GM18502 (cell line): Measurements from ENCODE around the gene AGBL1.

Experiments
- ATAC-seq: cut with Tn5 transposase; IDR thresholded peaks from one replicate; pipeline ENCODE4 v1.9.1; 2021; ENCODE audit warnings: mild to moderate bottlenecking; ENCODE audit not compliant: unreplicated experiment, poor library complexity

AGBL1 gene

DNA sequence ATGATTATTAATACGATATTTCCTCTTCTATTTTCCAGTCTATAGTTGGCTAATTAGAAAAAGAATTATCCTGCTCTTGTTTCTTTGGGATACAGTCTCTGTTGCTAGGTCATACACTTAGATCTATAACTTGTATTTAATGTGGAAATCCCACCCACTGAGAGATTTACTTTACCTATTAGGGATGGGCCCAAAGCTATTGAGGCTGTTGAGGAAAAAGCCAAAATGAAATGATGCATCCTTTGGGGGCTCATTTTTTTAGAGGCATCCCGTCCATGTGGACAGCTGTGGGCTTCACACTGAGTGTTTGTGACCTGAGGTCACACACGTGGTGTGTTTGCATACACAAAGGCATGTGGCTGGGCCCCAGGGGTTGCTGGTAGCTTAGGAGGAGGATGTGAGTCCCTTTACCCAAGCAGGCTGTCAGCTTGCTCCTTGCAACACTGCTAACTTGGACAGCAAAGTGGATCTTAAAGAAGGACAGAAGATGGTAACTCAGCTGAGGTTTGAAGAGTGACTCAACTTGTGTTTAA is 477.4 kb downstream of the AGBL1 start:
- no peak for ATAC-seq

- no peak for ATAC-seq
These were observed 478.6 kb downstream of the AGBL1 start for GRCh38 chr15:86558252-86558651.

GRCh38 chr15:86558686-86559085 is 479.0 kb downstream of the AGBL1 start:
- no peak for ATAC-seq

GRCh38 chr15:86568378-86568777 is 488.7 kb downstream of the AGBL1 start:
- no peak for ATAC-seq

DNA sequence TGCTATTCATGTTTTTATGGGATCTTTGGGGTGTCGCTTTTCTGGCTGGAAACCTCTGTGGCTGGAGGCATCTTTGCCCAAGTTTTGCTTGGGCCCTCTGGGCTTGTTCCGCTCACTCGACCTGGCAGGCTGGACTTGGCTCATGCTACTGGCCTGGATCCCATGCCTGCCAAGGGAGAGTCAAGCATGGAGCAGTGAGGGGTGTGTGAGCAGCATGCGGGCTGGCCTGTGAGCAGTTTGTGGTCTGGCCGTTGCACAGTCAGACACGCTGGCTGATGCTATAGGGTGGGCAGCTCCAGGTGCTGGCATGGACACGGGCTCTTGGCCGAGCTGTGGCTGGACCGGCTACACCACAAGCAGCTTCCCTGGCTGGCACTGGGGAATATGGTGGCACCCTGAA is 491.1 kb downstream of the AGBL1 start:
- ATAC-seq = no peak

GRCh38 chr15:86571873-86572272 is 492.2 kb downstream of the AGBL1 start:
- ATAC-seq = no peak

DNA sequence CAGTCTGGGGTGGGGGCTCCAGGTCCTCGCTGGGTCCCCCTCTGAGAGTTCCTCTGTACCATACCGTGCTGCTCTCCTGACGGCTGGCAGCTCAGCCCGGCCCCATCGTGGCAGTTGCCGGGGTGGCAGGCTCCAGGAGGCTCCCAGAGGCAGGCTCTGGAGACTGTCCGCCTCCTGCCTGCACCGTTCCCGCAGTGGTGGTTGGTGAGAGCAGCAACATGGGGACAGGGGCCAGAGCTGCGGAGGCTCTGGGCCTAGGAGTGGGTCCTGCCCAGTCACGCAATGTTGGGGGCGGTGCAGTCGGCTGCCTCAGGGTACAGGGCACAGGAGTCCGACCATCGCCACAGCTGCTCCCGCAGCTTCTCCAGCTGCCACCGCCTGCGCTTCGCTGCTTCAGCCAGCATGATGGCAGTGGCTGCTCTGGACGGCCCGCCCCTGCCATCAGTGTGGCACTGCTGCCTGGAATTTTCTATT is 492.7 kb downstream of the AGBL1 start:
- ATAC-seq = no peak

DNA sequence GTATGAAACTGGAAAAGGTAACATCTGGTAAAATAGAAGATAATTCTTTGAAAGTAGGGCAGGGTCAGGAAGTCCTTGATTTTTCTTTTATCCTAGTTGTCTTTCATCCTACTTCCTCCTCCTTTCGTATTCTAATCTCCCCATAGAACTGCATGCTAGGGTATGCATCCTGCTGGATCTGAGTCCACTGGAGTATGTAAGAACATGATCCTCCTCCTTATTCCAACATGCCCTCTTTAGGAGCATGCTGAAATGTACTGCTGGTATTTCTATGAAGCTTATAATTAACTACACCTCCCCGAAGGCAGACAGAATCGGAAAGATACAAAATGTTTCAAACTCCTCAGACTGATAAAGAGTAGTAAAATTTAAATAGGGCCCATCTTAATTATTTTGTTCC is 493.8 kb downstream of the AGBL1 start:
- ATAC-seq = no peak

DNA sequence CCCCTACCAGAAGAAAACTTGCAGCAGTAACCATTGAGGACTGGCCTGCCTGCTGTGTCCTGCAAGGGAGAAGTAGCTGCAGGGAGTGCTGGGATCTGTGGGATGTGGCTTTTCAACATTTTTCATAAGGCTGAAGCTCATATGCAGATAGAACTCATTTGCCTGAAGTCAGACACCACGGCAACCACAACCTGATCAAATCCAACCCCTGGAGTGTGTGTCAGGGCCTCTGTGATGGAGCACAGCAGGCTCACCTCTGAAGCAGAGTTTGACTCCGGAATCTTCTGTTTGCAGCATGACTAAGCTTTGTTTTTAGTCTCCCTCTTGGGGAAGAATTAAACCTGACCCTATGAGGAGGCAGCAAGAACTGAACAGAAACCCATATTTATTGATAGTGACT is 508.7 kb downstream of the AGBL1 start:
- no peak for ATAC-seq

DNA sequence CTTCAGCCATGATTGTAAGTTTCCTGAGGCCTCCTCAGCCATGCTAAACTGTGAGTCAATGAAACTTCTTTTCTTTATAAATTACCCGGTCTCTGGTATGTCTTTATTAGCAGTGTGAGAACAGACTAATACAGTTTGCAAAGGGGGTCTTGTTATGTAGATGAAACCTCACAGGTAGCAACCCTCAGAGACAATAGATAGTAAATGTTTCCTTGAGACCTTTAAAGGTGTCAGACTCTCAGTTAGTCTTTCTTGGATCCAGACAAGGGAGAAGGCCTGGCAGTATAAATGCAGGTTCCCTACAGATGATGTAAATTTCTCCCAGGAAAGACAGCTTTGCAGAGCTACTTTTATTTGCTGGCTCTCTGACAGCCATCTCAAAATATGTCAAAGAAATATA is 510.8 kb downstream of the AGBL1 start:
- no peak for ATAC-seq

DNA sequence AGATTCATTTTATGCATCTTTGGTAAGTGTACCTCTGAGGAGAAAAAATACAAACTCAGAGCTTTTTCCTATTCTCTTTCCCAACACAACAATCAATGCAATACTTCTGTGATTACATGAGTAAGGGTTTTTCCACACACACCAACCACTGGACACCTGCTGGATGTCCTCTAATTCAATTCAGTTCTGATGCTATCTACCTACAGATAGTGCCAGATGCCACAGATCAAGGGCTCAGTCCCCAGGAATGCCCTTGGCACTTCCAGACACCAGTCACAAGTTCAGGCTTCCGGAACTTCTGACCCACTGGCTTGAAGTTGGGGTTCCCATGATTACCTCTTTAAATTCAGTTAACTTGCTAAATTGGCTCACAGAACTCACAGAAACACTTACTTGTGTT is 511.5 kb downstream of the AGBL1 start:
- ATAC-seq = no peak

- no peak for ATAC-seq
These were observed 512.5 kb downstream of the AGBL1 start for GRCh38 chr15:86591994-86592735.

- ATAC-seq = no peak
These were observed 516.1 kb downstream of the AGBL1 start for GRCh38 chr15:86595741-86596140.

DNA sequence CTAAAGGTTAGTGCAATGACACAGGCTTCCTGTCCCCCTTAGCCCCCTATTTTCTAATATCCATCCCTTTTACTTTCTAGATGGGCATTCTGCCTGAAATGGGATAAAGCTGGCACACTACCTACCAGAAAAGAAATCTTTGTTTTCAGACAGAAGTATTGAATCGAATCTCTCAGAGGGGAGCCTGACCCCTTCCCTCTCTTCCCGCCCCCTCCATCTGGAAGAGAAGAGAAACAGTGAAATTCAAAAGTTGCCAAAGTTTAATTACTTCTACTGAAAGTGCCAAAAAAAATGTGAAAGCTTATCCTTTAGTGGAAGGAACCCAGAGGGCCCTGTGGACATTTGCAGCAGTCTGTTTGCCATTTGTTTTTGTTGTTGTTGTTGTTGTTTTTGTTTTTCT is 523.8 kb downstream of the AGBL1 start:
- ATAC-seq = no peak

DNA sequence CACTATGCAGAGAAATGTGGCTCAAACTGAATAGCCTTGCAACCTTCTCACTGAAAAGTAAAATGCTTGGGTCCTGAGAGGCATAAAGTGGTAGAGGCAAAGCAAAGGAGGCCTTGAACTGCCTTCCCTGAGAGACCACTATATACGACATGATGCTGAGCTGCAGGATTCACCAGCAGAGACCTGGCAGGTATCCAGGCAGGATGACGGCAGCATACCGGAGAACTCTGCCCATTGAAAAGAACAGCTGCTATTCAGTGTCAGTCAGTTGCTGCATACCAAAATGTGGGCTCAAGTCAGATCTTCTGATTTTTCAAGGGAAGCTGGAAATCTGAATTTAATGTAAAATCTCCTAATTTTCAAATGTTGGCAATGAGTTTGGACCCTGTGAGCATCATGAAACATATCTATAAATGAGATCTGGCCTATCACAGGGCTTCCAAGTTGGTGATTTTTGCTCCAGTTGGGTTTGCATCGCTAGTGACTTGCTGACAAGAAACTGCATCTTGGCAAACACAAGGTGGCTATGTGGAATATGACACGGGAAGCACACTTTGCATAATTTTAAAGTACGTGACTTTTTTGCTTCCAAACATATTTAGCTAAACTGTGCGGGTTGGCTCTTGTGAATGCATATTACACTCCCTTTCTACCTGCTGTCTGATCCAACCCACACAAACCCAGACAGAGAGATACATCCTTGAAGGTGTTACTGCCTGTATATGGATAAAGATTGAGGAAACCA is 529.0 kb downstream of the AGBL1 start:
- ATAC-seq = no peak

DNA sequence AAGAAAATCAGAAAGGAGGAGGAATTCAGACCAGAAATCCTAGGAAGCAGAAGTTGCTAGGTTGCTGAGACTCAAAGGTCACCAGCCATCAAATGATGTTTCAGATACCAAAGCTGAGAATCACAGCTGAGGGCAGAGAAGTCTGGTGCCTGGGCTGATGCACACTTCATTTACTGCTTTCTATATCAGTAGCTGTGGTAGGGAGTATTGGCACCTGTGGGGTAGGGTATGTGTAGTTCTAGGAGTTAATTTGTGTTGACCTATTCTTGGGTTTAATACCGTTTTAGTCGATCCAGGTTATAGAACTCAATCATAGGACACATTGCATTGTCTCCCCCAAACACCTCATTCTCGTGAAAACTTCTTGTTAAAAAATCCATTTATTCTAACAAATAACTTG is 529.6 kb downstream of the AGBL1 start:
- no peak for ATAC-seq

GRCh38 chr15:86610038-86610437 is 530.4 kb downstream of the AGBL1 start:
- ATAC-seq = no peak

DNA sequence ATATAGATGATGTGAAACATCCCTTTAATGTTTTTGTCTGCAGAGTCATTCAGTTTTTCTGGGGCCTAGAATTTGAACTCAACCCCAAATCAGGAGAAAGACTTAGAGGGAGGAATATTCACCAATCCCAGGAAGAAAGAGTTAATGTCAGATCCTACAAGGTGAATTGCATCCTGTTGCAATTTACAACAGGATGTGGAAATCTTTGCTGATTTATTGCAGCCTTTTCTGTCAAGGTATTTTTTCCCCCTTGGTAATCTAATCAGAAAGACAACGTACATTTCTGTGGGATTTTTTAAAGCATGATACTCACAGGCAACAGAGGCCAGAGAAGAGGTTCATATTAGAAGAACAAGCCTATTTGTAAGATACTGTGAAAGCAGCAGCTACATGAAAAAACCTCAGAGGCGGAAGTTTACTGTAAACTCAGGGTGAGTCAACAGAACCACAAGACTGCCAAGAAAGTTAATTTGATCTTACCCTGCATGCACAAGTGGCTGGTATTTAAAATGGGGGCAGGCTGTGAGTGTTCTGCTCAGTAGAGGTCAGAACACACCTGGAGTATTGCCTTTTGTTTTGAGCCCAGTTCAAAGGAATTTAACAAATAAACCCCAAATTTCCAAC is 531.9 kb downstream of the AGBL1 start:
- ATAC-seq = no peak

- no peak for ATAC-seq
These were observed 535.7 kb downstream of the AGBL1 start for GRCh38 chr15:86615411-86615810.

DNA sequence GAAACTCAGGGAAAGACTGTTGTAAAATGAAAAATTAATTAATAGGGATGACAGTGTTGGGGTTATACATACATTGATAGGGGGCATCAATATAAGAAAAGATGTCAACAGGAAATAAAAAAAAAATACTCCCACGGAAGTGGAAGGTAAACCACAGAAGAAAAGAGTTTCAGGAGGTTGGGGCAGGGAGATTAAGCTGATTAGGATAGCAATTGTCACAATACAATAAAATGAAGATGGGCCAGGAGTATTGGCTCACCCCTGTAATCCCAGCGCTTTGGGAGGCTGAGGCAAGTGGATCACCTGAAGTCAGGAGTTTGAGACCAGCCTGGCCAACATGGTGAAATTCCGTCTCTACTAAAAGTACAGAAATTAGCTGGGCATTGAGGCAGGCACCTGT is 536.1 kb downstream of the AGBL1 start:
- ATAC-seq = no peak

- no peak for ATAC-seq
These were observed 537.1 kb downstream of the AGBL1 start for GRCh38 chr15:86616771-86617170.
